GM18507 (cell line): ENCODE data around the gene LRRTM4.
"Not testable (repeated sequence)": the region's sequence is repeated elsewhere in the genome, so short reads cannot be mapped to it uniquely, and the experiment has no call there.

Experiments used
- DNase-seq: peaks from one replicate; pipeline ENCODE4 v3.0.0; 2011; ENCODE audit warnings: low read depth; ENCODE audit not compliant: insufficient read length; ENCODE audit errors: extremely low spot score
- FAIRE-seq: peaks from 2 replicates; lab custom pipeline; 2011; peaks lifted over from hg19 to GRCh38; lab: Jason Lieb, UNC

Gene LRRTM4

DNA sequence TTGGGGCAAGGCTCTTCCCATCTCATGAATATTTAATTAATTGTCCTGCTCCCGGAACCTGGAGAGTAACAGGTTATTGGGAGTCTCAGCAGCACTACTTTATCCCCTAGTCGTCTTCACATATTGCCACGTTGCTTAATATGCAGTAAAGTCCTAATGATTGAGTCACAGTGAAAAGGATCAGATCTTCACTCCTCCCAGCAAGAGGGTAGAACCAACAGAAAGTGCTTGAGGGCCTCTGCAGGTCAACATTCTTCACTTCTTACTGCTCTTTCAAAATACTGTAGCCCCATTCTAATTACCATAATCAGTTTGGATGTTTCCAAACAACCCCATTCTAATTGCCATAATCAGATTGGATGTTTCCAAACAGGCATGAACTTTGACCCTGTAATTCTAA lies 801.0 kb downstream of the LRRTM4 start:
- FAIRE-seq (no peak), DNase-seq (no peak)

DNA sequence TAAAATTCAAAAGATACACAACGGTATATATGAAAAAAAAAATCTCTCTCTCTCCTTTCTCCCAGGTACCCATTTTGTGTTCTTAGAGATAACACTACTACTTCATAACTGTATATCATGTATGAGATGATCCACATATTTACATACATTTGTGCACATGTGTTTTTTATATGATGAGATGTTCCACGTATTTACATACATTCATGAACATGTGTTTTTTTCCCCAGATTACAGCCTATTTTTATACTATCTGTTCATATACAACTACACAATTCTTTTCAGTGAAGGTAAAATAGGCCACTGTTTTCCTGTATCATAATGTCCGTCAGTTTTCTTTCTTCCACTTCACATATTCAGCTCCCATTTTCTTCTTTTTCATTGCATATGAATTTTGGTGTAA lies 808.9 kb downstream of the LRRTM4 start:
- FAIRE-seq (no peak), DNase-seq (no peak)

DNA sequence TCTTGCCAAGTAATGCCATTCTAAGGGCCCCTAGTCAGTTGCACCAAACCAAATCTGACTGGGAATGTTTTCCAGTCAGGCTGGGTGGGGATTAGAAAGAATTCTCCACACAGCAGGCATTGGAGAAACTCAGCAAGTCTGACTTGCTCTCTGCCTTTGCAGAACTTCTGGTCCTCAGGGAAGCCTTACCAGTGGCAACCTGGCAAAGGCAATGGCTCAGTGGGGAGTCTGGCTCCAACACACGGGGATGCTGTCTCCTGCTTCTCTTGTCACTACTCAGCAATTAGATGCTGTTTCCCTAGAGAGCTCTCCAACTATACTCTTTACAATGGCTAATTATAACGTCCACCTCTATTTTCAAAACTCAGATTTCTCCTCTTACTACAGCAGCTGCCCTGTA lies 810.7 kb downstream of the LRRTM4 start:
- FAIRE-seq: no peak
- DNase-seq: no peak

DNA sequence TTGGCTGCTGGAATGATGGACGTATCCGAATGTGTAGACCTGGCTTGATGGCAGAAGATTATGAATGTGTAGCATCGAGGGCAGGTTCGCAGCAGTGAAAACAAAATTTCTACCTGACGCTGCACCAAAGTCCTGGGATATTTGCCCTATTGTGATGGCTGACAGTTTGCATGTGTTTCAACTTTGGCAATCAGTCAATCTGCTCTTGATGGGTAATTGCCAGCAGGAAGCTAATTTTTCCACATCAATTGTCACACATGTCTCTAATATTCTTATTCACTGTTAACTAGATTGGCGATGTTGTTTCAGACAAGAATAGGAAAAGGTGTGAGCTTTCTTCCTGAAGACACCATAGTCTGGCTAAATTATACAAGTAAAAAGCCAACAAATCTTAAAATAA lies 821.3 kb downstream of the LRRTM4 start:
- FAIRE-seq: no peak
- DNase-seq: no peak

GRCh38 chr2:76697998-76698713 lies 824.0 kb downstream of the LRRTM4 start:
- not testable (repeated sequence) for FAIRE-seq, DNase-seq
